NCI-H1694 (cell line): Measurements from ENCODE around the gene SSC4D.
A peak's percentile ranks its signal among the peaks of the same experiment; 100 is the strongest.
"Not testable (repeated sequence)": the region's sequence is repeated elsewhere in the genome, so short reads cannot be mapped to it uniquely, and the experiment has no call there.

Experiments
- DNase-seq: peaks from one replicate; lab custom pipeline; 2025; lab: John Stamatoyannopoulos, UW

SSC4D gene

GRCh38 chr7:76383089-76383944 lies 26.2 kb downstream of the SSC4D start:
- DNase-seq, result no peak

DNA sequence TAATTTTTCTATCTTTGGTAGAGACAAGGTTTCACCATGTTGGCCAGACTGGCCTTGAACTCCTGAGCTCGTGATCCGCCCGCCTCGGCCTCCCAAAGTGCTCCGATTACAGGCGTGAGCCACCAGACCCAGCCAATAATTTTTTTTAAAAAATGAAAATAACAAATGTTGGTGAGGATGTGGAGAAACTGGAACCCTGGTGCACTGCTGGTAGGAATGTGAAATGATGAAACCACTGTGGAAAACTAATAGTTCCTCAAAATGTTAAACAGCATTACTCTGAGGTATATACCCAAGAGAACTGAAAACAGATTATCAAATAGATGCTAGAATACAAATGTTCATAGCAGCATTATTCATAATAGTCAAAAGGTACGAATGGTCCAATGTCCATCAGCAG lies 27.7 kb downstream of the SSC4D start:
- DNase-seq, result no peak

GRCh38 chr7:76380623-76380966 lies 28.9 kb downstream of the SSC4D start:
- no peak for DNase-seq

DNA sequence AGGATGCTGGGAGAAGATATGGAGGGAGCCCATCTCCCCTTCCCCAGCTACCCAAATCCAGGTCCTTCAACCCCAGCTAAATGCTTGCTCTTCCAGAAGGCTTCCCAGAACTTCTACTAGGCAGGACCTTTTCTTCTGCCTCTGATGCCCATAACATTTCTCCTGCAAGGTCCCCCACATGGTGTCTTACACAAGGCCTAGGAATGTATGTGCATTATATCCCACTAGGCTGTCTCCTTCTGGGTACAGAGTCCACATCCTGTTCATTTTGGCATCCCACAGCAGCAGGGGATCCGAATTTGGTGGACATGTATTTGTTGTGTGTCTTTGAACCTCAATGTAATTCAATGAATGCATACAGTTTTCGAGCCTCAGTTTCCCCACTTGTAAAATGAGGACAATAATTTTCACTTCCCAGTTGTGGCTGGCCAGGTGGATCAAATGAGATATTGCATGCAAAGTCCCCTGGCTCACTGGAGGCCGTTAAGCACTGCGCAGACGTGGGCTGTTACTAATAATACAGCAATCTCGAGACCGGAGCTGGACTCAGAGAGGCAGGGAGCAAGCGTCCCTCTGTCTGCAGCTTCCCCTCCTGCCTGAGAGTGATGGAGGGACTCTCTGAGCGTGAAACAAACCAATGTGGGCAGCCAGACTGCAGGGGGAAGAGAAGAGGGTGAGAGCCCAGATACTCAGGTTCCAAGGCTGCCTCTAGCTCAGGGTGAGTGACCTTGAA lies 32.1 kb downstream of the SSC4D start:
- DNase-seq, result no peak

DNA sequence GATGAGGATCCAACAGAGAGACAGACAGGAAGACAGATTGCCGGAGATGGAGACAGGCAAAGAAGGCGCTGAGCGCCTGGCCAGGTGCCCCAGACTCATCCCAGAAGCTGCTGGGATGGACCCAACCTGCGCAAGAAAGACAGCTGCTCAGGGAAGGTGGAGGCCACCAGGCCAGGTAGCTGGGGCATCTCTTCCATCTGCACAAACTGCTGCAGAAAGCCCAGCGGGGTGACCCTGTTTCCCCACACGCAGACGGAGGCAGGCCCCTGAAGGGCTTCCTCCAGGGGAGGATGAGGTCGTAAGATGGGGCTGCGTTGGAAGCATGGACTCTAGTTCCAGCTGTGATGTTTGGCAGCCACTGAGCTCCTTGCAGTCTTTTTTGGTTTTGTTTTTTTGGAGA lies 34.2 kb downstream of the SSC4D start:
- DNase-seq, result no peak

DNA sequence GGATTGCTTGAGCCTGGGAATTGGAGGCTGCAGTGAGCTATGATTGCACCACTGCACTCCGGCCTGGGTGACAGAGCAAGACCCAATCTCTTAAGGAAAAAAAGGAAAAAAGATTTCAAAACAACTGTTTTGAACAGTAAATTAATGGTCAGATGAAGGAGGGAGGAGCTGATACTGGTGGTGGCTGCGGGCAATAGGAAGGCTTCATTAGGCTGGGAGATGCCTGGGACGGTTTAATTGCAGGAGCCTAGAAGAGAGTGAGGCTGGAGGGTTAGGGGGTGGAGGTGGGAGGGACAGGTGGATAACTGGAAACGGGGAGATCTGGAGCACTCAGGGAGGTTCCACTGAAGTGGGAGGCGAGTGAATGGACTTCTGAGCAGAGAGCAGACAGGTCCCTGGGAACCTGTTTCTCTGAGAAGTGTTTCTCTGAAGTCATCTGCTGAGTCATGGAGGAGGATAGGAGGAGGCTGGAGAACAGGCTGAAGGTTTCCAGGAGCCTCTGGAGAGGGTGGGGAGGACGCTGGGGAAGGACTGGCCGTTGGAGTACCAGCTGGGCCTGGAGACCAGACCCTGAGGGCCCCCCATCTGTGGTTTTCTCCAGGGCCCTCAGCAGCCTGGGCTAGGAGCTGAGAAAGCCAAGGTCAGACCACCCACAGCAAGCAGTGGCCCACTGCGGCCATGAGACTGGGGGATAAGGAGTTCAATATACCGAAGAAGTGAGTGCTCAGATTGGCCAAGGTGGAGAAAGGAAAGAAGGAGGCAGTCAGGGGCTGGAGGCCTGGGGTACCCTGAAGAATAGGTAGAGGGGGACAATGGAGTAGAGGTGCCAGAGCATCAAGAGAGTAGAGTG lies 36.3 kb downstream of the SSC4D start:
- DNase-seq, result no peak

DNA sequence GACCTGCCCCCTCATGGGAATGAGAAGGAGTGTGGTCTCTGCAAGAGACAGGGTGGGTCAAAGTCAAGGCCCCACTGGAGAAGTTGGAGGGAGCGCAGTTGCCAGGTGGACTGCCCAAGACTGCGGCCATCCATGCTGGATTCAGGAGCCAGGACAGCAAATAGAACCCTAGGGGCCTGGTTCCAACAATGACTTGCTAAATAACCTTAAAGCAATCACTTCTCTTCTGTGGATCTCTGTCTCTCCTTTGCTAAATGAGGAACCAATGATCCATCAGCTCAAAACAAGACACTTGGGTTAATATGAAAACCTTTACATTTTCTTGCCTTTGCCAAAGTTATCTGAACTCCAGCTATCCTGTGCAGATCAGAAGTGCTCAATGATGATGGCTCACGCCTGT lies 38.1 kb downstream of the SSC4D start:
- no peak for DNase-seq

DNA sequence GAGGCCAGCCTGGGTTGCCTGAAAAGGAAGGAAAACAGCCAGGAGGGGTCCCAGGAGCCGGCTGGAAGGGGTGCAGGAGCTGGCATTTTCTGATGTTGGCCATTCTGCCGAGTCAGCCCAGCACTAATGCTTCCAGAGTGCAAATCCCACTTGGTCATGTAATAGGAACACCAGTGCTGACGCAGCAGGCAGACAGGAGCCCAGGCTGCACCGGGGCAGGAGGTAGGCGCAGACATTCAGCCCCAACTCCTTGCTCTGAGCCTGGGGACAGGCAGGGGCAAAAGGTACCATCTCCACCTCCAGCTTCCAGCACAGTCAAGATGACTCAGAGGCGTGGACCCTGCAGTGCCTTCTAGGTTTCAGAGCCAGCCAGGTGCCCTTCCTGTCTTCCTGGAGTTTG lies 40.5 kb downstream of the SSC4D start:
- no peak for DNase-seq

- no peak for DNase-seq
These were observed 41.3 kb downstream of the SSC4D start for GRCh38 chr7:76368190-76368589.

- no peak for DNase-seq
These were observed 45.3 kb downstream of the SSC4D start for GRCh38 chr7:76364198-76364584.

- DNase-seq, result not testable (repeated sequence)
These were observed 45.7 kb downstream of the SSC4D start for GRCh38 chr7:76363754-76364153.

GRCh38 chr7:76359978-76360638 lies 49.4 kb downstream of the SSC4D start:
- DNase-seq, result no peak

DNA sequence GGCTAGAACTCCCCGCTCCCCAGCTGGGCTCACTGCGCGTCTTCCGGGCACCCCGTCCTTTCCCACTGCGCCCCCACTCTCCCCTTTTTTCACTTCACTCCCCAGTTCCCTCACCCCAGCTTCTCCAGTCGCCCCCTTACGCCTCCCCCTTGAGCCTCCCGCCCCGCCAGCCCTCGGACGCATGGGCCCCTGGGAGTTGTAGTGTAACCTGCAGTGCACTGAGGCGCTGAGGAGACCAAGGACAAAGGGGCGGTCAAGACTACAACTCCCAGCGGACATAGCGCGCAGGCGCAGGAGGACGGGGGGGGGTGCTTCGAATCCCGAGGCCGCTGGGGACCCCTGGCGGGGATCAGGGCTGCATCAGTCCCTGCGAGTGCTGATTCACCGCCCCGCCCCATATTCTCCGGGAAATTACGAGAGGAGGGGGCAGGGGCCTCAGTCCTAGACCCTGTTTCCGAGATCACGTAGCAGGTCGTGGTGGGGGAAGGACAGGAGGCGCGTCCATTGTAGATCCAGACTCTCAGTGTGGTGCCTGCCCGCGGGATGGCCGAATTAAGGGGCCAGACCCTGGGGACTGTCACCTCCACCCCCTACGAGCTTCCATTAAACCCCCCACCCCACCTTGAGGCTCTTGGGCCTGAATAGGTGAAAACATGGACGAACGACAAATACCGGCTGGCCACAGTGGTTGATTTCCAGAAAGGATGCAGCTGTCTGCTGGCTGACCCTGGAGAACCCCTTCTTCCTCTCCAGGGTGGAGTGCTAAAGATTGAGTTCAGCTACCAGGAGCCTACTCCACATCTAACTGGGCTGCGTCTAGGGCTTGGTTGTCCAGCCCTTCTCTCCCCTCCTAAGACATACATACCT lies 50.2 kb downstream of the SSC4D start:
- DNase-seq, result peak; percentile 99

DNA sequence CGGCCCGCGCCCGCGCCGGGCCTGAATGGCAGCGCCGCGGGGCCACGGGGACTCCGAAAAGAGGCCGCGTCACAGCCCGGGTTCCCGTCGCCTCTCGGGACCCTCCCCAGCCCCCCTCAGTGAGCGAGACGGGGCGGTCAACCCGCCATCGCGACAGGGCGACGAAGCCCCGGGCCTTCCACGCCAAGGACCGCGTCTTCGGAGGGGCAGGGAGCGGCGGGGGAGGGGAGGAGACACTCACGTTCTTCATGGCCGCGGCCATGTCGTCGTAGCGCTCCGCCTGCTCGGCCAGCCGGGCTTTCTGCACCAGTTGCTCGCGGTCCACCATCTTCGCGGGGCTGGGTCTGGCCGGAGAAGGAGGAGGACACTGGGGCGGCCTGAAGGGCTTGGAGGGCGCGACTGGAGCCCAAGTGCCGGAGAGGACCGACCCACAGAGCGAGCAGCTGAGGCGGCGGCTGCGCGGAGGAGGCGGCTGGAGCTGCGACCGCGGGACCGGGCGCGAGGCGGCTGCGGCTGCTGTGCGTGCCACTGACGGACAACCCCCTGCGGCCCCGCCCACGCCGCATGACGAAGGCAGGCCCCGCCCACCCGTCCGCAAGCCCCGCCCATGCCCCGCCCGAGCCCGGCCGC lies 50.9 kb downstream of the SSC4D start, which contains the start of gene YWHAG:
TSS of gene YWHAG (minus strand) at position 511 of the 630 bp plus-strand sequence. CDS start at position 328, 183 bp downstream.
- DNase-seq, result peak; percentile 67

GRCh38 chr7:76358011-76358480 lies 51.5 kb downstream of the SSC4D start:
- DNase-seq, result peak; percentile 41

GRCh38 chr7:76357475-76358010 lies 52.0 kb downstream of the SSC4D start:
- DNase-seq, result peak; percentile 41

DNA sequence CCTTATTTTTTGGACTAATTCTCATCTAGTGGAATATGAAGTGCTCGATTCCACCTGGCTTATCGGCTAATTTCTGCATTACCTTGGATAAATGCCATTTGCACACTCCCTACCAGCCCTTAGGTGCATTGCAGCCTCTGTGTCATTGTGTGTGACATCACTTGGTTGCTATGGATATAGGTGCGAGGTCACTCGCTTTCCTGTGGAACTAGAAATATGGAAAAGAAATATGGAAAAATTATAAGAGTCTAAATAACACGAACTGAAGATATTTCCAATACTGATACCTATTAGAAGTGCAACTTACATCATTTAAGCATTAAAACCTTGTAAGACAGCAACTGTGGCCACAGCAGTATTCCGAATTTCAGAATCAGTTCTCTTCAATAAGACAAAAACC lies 52.7 kb downstream of the SSC4D start:
- DNase-seq, result peak; percentile 56

- DNase-seq, result no peak
These were observed 53.4 kb downstream of the SSC4D start for GRCh38 chr7:76356115-76356514.

GRCh38 chr7:76354981-76355730 lies 54.3 kb downstream of the SSC4D start:
- DNase-seq, result no peak
